Panc1 (cell line): ENCODE data around the gene ARHGAP31. TPM values are rescaled to one million over a fixed set of nuclear protein-coding genes. Genes with fewer than 3 reads are reported as not detected.

Source experiments
- ATAC-seq: fragments of 200-7000 bp; cut with Tn5 transposase; 2 replicates; pipeline ENCODE4 v1.9.1; 2020; ENCODE audit warnings: mild to moderate bottlenecking, moderate library complexity
- BruUV-seq: library from RNA; stranded (reverse); fragments of 400-500 nt; replicated peaks from 2 replicates; lab custom pipeline; 2021; lab: Mats Ljungman, UMichigan
- CTCF ChIA-PET: fragments of 300-600 bp; sonication (Branson Sonifier 250); formaldehyde crosslinking; loops from one replicate; lab custom pipeline; 2022; ENCODE audit warnings: antibody characterized with exemption; lab: Charles Lee
- POLR2A ChIA-PET: fragments of 300-600 bp; sonication (Branson Sonifier 250); formaldehyde crosslinking; loops from one replicate; lab custom pipeline; 2022; ENCODE audit warnings: antibody characterized with exemption; lab: Charles Lee
- DNase-seq: peaks from one replicate; pipeline ENCODE4 v3.0.0-alpha.2; 2010; ENCODE audit warnings: low read depth, low spot score
- H3K27ac ChIP-seq: 2 replicates; pipeline ENCODE4 v1.5.1; 2011; ENCODE audit warnings: mild to moderate bottlenecking, low read length, inconsistent platforms
- H3K27me3 ChIP-seq: fragments of 200-500 bp; sonication (Bioruptor generic); 2 replicates; pipeline ENCODE4 v1.6.0; 2014; ENCODE audit warnings: low read length, inconsistent platforms; ENCODE audit not compliant: control insufficient read depth, insufficient read depth
- H3K36me3 ChIP-seq: fragments of 200-500 bp; sonication (Bioruptor generic); 2 replicates; pipeline ENCODE4 v1.5.1; 2014; ENCODE audit warnings: inconsistent platforms, mild to moderate bottlenecking, low read length, moderate library complexity; ENCODE audit not compliant: control insufficient read depth, insufficient read depth
- H3K4me1 ChIP-seq: 2 replicates; pipeline ENCODE4 v1.5.1; 2011; ENCODE audit warnings: inconsistent platforms, mild to moderate bottlenecking, low read length, moderate library complexity; ENCODE audit not compliant: control insufficient read depth, insufficient read depth
- H3K4me3 ChIP-seq, 2 experiments: 2 replicates each; pipeline ENCODE4 v1.5.1; 2011 to 2012; ENCODE audit warnings: low read depth in 2 of 2, low read length in 2 of 2, mild to moderate bottlenecking in 2 of 2, inconsistent platforms in 1 of 2, moderate library complexity in 1 of 2
- H3K9me3 ChIP-seq: fragments of 200-500 bp; sonication (Bioruptor generic); 2 replicates; pipeline ENCODE4 v1.5.1; 2014; ENCODE audit warnings: low read depth, mild to moderate bottlenecking, inconsistent platforms, low read length, moderate library complexity; ENCODE audit not compliant: control insufficient read depth, insufficient read depth
- CTCF ChIP-seq: fragments of 450-650 bp; IDR thresholded peaks from 2 replicates; pipeline ENCODE4 v1.5.1; 2017; ENCODE audit warnings: mild to moderate bottlenecking
- POLR2AphosphoS5 ChIP-seq: IDR thresholded peaks from 2 replicates; pipeline ENCODE4 v1.6.1; 2012; ENCODE audit warnings: mild to moderate bottlenecking, low read depth, low read length, moderate library complexity
- SIN3A ChIP-seq: IDR thresholded peaks from 2 replicates; pipeline ENCODE4 v1.6.1; 2012; ENCODE audit warnings: low read depth, mild to moderate bottlenecking, low read length, moderate library complexity, borderline replicate concordance; ENCODE audit not compliant: insufficient read depth
- TCF7L2 ChIP-seq: IDR thresholded peaks from 2 replicates; pipeline ENCODE4 v1.6.1; 2011; ENCODE audit warnings: mild to moderate bottlenecking, low read depth, low read length, inconsistent platforms
- in situ Hi-C: cut with HindIII; loops from 2 replicates; pipeline ENCODE4 v1.10.0; 2016; ENCODE audit warnings: low sequenced_read_pairs, low pct_unique_long_range_greater_than_20kb
- intact Hi-C: fragments of 100-400 bp; cut with micrococcal nuclease; formaldehyde crosslinking; loops from one replicate; pipeline ENCODE4 v1.10.0; 2022; ENCODE audit not compliant: unreplicated experiment
- total RNA-seq: library from RNA; stranded (reverse); gene quantifications from one replicate; pipeline ENCODE4 v1.2.1, GENCODE V29; 2021; ENCODE audit not compliant: unreplicated experiment
- TF ChIP-seq, protein P1 (sequence below), 2 experiments: IDR thresholded peaks; 2 replicates each; pipeline ENCODE4 v1.6.1; 2011 to 2012; ENCODE audit warnings: low read depth in 2 of 2, control low read depth in 1 of 2, low read length in 1 of 2, mild to moderate bottlenecking in 1 of 2, moderate library complexity in 1 of 2; ENCODE audit not compliant: insufficient read depth in 1 of 2

Gene ARHGAP31
- total RNA-seq, 1 experiment from 2014 or later = 7.6 TPM

- no peaks in the 10 kb centered on the region for H3K4me1 ChIP-seq
- TF ChIP-seq, protein P1, sequence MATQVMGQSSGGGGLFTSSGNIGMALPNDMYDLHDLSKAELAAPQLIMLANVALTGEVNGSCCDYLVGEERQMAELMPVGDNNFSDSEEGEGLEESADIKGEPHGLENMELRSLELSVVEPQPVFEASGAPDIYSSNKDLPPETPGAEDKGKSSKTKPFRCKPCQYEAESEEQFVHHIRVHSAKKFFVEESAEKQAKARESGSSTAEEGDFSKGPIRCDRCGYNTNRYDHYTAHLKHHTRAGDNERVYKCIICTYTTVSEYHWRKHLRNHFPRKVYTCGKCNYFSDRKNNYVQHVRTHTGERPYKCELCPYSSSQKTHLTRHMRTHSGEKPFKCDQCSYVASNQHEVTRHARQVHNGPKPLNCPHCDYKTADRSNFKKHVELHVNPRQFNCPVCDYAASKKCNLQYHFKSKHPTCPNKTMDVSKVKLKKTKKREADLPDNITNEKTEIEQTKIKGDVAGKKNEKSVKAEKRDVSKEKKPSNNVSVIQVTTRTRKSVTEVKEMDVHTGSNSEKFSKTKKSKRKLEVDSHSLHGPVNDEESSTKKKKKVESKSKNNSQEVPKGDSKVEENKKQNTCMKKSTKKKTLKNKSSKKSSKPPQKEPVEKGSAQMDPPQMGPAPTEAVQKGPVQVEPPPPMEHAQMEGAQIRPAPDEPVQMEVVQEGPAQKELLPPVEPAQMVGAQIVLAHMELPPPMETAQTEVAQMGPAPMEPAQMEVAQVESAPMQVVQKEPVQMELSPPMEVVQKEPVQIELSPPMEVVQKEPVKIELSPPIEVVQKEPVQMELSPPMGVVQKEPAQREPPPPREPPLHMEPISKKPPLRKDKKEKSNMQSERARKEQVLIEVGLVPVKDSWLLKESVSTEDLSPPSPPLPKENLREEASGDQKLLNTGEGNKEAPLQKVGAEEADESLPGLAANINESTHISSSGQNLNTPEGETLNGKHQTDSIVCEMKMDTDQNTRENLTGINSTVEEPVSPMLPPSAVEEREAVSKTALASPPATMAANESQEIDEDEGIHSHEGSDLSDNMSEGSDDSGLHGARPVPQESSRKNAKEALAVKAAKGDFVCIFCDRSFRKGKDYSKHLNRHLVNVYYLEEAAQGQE (IDR thresholded peaks at IDR 0.05; ENCODE audit: insufficient read depth in 1 of 2, low read depth in 2 of 2, low read length in 1 of 2) = no peak
- no peak for TF ChIP-seq SIN3A
- TF ChIP-seq TCF7L2 = no peak
- TF ChIP-seq CTCF = no peak
- no peak for TF ChIP-seq POLR2AphosphoS5
- no peaks in the 10 kb centered on the region for H3K27me3 ChIP-seq
- intact Hi-C loops (no loop called here), in situ Hi-C loops (no loop called here)
- ChIA-PET POLR2A (no interaction called here), CTCF (no interaction called here)
- ATAC-seq = no peak
- BruUV-seq = no TSS peak
- DNase-seq = no peak
- H3K9me3 ChIP-seq = no peaks in the 10 kb centered on the region
- no peak overlapping the region for H3K27ac ChIP-seq
- H3K4me3 ChIP-seq = no peak overlapping the region
- no peaks in the 10 kb centered on the region for H3K36me3 ChIP-seq
Observed at GRCh38 chr3:119416873-119417272, 122.7 kb downstream of the ARHGAP31 start.

DNA sequence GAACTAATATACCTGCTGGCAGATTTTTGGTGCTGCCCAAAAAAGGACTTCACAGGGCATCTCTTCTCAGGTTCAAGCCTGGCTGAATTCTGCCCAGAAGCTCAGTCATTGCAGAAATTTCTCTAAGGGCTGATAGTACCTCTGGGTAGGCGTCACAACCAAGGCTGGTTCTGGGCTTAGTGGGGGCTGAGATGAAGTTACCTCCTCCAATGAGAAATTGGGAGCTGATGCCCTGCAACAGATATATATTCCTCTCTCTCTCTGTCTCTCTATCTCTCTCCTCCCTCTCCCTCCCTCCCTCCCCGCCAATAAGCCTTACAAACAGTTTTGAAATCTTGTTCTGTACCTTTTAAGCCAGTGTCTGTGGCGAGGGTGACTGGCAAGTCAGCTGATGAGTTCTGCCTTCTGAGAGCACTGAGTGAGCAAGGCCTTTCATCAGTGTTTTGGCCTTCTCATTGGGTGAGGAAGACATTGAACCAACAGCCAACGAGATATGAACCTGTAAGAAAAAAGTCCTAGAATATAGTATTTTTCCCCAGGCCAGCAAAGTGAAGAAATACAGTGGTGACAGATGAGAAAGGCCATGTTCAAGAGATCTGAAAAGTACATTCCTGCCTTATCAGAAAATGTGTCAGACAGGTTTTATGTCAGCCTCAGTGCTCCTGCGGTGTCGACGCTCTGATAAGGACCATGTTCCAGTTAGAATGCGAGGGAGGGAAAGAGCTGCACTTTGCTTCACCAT, 123.8 kb downstream of the ARHGAP31 start:
- no peak for ATAC-seq
- Histone ChIP-seq H3K27ac (no peak overlapping the region), H3K4me1 (no peaks in the 10 kb centered on the region), H3K4me3 (no peak overlapping the region), H3K9me3 (no peaks in the 10 kb centered on the region), H3K36me3 (no peaks in the 10 kb centered on the region), H3K27me3 (no peaks in the 10 kb centered on the region)
- no TSS peak for BruUV-seq
- intact Hi-C loops (no loop called here), in situ Hi-C loops (no loop called here)
- POLR2A ChIA-PET = no interaction called here
- CTCF ChIA-PET = no interaction called here
- DNase-seq = no peak
- TF ChIP-seq CTCF (no peak), POLR2AphosphoS5 (no peak)
